22Rv1 (cell line): ENCODE results near the gene CDH16.

Experiments used
- CTCF ChIP-seq: fragments of 450-650 bp; IDR thresholded peaks from 2 replicates; pipeline ENCODE4 v1.5.1; 2017; ENCODE audit warnings: mild to moderate bottlenecking
- ZFX ChIP-seq: fragments of 450-650 bp; IDR thresholded peaks from 2 replicates; pipeline ENCODE4 v1.6.1; 2017; ENCODE audit warnings: antibody characterized with exemption, borderline replicate concordance

- TF ChIP-seq CTCF (no peak), ZFX (no peak)
These were observed 9.4 kb upstream of the CDH16 start for GRCh38 chr16:66927918-66928649.
